Middle frontal gyrus (tissue), 1 donor: ENCODE measurements around the gene ERBB3.
"Not testable (repeated sequence)": the region's sequence is repeated elsewhere in the genome, so short reads cannot be mapped to it uniquely, and the experiment has no call there.

Source experiments
- DNase-seq: peaks from one replicate; pipeline ENCODE4 v3.0.0-alpha.2; 2015; ENCODE audit warnings: low spot score; ENCODE audit errors: extremely low spot score

ERBB3 gene

GRCh38 chr12:56079723-56080555 is at the start of gene ERBB3:
Gene ERBB3, plus strand, starts transcription at chr12:56080165. Its CDS starts 136 bp downstream, at chr12:56080301.
- peak; percentile 36 for DNase-seq

GRCh38 chr12:56031987-56032386 is 48.0 kb upstream of the ERBB3 start:
- no peak for DNase-seq

DNA sequence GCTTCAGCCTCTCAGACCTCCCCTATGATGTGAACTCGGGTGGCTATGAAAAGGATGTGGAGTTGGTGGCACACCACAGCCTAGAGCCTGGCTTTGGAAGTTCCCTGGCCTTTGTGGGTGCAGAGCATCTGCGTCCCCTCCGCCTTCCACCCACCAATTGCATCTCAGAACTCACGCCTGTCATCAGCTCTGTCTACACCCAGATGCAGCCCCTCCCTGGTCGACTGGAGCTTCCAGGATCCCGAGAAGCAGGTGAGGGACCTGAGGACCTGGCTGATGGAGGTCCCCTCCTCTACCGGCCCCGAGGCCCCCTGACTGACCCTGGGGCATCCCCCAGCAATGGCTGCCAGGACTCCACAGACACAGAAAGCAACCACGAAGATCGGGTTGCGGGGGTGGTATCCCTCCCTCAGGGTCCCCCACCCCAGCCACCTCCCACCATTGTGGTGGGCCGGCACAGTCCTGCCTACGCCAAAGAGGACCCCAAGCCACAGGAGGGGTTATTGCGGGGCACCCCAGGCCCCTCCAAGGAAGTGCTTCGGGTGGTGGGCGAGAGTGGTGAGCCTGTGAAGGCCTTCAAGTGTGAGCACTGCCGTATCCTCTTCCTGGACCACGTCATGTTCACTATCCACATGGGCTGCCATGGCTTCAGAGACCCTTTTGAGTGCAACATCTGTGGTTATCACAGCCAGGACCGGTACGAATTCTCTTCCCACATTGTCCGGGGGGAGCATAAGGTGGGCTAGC is 45.2 kb upstream of the ERBB3 start:
- no peak for DNase-seq

GRCh38 chr12:56037161-56037560 is 42.8 kb upstream of the ERBB3 start:
- DNase-seq: no peak

- DNase-seq: no peak
These were observed 41.8 kb upstream of the ERBB3 start for GRCh38 chr12:56038022-56038655.

DNA sequence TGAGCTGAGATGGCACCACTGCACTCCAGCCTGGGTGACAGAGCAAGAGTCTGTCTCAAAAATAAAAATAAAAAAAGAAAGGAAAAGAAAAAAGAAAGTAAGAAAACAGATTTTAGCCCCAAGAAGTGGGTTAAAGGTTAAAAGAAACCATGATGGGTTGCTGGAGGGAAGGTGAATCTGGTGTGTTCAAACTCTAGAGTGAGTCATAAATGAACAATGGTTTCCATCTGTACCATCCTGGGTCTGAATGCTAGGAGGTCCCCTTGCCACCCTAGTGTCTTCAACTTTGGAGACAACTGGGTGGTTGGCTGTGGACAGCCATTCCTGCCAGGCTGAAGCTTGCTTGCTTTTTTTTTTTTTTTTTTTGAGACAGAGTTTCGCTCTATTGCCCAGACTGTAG is 39.8 kb upstream of the ERBB3 start:
- no peak for DNase-seq

DNA sequence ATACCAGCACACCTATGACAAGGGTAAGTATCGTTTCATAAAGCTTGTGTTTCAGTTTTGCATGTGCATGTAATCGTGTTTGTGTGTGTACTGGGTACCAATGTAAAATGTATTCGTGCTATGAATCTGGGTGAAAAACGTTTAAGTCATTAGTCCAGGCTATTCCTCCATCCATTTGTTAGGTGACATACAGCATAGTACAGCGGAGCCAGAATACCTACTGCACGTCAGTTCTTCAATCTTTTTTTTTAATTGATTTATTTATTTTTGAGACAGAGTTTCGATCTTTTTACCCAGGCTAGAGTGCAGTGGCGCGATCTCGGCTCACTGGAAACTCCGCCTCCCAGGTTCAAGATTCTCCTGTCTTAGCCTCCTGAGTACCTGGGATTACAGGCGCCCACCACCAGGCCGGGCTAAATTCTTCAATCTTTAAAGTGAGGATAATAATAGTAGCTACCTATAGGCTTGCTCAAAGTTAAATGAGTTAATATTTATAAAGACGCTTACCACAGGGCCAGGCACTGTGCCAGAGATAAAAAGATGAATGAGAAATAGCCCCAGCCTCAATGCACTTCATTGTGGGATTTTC is 38.9 kb upstream of the ERBB3 start:
- DNase-seq: no peak

DNA sequence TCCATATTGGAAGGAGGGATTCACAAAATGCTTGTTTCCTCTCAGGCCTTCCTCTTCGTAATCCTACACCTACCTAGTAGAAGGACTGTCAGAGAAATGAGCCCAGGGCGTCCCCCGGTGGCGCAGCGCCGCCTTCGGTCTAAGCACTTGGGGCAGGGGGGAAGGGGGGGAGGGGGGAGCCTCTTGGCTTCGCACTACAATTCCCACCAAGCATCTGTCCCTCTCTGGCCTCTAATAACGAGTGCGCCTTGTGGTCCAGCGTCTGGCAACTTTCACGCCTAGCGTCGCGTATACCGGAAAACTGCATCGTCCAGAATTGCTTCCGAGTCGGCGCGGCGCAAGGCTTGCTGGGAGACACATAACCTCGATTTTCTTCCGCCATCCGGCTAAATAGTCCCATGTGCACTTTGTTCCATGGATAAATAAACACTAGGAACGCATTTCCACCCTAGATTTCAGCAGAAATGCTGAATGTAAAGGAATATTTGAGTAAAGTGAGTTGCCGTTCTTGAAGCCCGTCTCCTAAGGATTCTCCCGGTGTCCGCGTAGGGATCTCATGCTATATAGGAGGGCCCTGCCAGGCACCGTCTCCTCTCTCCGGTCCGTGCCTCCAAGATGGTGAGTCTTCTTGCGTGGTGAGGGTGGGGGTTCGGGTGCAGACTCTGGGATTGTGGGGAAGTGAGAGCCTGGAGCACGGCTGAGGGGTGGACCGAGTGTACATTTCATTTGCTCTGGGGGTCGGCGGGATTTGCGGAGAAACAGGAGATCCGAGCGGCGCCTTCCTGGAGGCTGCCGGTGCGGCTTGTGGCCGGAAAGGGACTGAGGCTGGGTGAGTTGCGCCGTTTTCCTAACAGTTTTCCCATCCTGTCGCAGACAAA is 38.2 kb upstream of the ERBB3 start, which contains the start of gene RPS26:
TSS of gene RPS26 (plus strand) at position 367 of the 878 bp plus-strand sequence. CDS start at position 616, 249 bp downstream.
- DNase-seq: peak; percentile 95

DNA sequence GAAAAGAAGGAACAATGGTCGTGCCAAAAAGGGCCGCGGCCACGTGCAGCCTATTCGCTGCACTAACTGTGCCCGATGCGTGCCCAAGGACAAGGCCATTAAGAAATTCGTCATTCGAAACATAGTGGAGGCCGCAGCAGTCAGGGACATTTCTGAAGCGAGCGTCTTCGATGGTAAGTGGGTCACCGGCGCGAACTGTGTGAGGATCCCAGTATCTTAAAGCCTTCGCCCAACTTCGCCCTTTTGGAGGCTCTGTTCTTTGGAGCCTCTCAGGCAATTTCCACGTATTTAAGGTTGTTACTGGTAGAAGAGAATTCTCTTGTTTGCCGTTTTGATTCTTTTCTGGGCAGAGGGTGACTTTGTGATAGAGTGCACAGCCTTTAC is 37.5 kb upstream of the ERBB3 start:
- not testable (repeated sequence) for DNase-seq

GRCh38 chr12:56042843-56043242 is 37.1 kb upstream of the ERBB3 start:
- no peak for DNase-seq

- DNase-seq: no peak
These were observed 33.8 kb upstream of the ERBB3 start for GRCh38 chr12:56046027-56046780.

DNA sequence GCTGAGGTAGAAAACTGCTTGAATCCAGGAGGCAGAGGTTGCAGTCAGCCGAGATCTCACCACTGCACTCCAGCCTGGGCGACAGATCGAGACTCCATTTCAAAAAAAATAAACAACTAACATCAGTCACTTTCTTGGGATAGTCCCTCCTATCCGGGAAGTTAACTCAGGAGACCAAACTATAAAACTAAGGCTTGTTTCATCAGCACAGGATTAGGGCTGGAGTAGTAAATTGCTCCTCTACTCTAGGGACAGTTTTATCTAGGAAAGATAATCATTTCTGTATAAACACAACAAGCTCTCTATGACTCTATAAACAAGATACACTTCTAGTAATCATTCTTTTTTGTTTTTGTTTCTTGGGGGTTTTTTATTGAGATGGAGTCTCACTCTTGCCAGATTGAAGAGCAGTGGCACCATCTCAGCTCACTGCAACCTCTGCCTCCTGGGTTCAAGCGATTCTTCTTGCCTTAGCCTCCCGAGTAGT is 26.5 kb upstream of the ERBB3 start:
- no peak for DNase-seq

GRCh38 chr12:56059964-56060363 is 20.0 kb upstream of the ERBB3 start:
- DNase-seq: not testable (repeated sequence)

DNA sequence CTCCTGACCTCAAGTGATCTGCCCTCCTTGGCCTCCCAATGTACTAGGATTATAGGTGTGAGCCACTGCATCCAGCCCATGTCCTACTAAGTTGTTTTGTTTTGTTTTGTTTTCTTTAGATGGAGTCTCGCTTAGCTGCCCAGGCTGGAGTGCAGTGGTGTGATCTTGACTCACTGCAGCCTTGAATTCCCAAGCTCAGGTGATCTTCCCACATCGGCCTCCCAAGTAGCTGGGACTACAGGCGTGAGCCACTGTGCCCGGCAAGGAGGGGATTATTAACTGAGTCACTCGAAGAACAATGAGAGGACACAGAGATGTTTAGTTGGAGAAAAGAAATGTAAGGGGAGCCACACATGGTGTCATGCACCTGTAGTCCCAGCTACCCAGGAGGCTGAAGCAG is 18.0 kb upstream of the ERBB3 start:
- no peak for DNase-seq

GRCh38 chr12:56062996-56063395 is 17.0 kb upstream of the ERBB3 start:
- no peak for DNase-seq

- no peak for DNase-seq
These were observed 8.3 kb upstream of the ERBB3 start for GRCh38 chr12:56071648-56072047.

GRCh38 chr12:56074396-56074795 is 5.6 kb upstream of the ERBB3 start:
- no peak for DNase-seq

DNA sequence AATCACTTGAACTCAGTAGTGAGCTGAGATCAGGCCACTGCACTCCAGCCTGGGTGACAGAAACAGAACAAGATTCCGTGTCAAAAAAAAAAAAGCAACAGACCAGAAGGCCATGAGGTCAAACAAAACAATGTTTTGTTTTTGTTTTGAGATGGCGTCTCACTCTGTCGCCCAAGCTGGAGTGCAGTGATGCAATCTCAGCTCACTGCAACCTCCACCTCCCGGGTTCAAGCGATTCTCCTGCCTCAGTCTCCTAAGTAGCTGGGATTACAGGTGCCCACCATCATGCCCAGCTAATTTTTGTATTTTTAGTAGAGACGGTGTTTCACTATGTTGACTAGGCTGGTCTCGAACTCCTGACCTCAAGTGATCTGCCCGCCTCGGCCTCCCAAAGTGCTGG is 2.0 kb upstream of the ERBB3 start:
- DNase-seq: not testable (repeated sequence)

DNA sequence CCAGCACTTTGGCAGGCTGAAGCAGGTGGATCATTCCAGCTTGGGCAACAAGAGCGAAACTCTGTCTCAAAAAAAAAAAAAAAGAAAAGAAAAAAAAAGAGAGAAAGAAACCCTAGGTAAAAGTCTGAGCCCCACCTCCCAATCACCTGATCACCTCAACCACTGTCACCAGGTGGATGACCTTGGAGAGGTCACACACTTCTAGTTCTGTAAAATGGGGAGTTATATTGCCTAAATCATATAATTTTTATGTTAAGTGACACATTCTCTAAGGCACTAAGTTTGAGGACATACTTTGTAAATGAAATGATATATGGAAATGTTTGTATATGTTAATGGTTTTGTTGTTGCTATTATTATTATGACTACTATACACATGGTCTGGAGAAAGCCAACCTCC is 1.5 kb upstream of the ERBB3 start:
- DNase-seq: no peak
